ENCODE data around the gene TRPC4AP. TPM values are rescaled to one million over a fixed set of nuclear protein-coding genes. Genes with fewer than 3 reads are reported as not detected.

Gene TRPC4AP
- total RNA-seq, 4 donors from 2014 or later, result 62.7 to 101 (median 80.8) TPM

DNA sequence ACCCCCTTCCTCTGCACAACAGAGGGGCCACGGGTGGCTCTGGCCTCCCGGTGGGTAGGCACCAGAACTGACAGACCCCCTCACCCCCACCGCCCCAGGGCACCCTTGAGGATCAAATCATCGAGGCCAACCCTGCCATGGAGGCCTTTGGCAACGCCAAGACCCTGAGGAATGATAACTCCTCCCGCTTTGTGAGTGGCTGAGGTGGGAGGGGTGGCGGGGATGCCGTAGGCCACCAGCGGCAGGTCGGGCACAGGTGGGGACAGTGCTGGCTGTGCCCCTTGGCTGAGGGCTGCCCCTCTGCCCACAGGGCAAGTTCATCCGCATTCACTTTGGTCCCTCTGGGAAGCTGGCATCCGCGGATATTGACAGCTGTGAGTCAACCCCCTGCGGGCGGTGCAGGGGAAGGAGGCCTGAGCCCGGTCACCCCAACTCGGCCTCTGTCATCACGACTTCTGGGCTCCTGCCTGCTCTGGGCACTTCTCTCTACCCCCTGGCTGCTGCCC lies 107.8 kb downstream of the TRPC4AP start:
- no peaks in the 10 kb centered on the region for H3K9me3 ChIP-seq
- no peak for DNase-seq
- TF ChIP-seq, protein P1, sequence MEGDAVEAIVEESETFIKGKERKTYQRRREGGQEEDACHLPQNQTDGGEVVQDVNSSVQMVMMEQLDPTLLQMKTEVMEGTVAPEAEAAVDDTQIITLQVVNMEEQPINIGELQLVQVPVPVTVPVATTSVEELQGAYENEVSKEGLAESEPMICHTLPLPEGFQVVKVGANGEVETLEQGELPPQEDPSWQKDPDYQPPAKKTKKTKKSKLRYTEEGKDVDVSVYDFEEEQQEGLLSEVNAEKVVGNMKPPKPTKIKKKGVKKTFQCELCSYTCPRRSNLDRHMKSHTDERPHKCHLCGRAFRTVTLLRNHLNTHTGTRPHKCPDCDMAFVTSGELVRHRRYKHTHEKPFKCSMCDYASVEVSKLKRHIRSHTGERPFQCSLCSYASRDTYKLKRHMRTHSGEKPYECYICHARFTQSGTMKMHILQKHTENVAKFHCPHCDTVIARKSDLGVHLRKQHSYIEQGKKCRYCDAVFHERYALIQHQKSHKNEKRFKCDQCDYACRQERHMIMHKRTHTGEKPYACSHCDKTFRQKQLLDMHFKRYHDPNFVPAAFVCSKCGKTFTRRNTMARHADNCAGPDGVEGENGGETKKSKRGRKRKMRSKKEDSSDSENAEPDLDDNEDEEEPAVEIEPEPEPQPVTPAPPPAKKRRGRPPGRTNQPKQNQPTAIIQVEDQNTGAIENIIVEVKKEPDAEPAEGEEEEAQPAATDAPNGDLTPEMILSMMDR (IDR thresholded peaks at IDR 0.05), result no peak
- no peak for TF ChIP-seq POLR2A (IDR thresholded peaks at IDR 0.05)

DNA sequence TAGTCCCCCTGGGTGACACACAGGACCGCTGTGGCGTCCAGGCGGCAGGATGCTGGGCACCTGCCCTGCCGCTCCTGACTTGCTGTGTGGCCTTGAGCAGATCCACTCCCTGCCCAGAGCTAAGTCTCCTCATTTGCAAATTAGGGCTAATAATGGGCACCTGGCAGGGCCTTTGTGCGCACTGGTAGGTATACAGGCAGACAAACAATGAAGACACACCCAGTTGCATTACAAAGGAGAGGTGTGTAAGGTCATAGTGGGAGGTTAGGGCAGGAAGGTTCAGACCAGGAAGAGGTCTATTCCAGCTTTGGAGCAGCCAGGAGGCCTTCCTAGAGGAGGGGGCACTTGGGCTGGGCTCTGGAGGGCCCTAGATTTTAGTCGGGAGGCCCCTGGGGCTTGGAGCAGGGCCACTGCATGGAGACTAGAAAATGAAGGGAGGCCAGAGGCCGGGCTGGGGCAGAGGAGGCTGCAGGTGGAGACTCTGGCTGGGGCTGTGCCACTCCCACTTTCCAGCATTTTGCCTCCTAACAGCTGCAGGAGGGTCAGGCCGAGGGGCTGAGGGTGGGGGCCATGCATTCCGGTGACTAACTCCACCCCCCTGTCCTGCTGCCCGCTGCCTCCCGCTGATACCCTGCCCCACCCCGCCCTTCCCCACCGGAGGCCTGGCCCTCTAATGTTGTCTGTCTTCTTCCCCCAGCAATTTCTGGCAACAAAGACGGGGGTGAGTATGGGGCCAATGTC lies 108.4 kb downstream of the TRPC4AP start:
- DNase-seq, result no peak
- Histone ChIP-seq H3K27me3 (no peaks in the 10 kb centered on the region), H3K27ac (peak overlapping the region in 1 of 4 donors; percentile 38), H3K9me3 (no peaks in the 10 kb centered on the region), H3K36me3 (no peaks in the 10 kb centered on the region), H3K4me3 (no peak overlapping the region), H3K4me1 (peaks cover 0 to 17% (median 0%) of the 10 kb centered on the region in 4 donors)
- TF ChIP-seq POLR2A (IDR thresholded peaks at IDR 0.05), result no peak
- TF ChIP-seq, protein P1 (IDR thresholded peaks at IDR 0.05), result no peak

More for the DNA sequence above, 107.8 kb downstream of the TRPC4AP start:
- peaks cover 0 to 17% (median 0%) of the 10 kb centered on the region in 4 donors for H3K4me1 ChIP-seq
- H3K27ac ChIP-seq, result no peak overlapping the region
- no peaks in the 10 kb centered on the region for H3K36me3 ChIP-seq
- H3K4me3 ChIP-seq, result no peak overlapping the region
- no peaks in the 10 kb centered on the region for H3K27me3 ChIP-seq

DNA sequence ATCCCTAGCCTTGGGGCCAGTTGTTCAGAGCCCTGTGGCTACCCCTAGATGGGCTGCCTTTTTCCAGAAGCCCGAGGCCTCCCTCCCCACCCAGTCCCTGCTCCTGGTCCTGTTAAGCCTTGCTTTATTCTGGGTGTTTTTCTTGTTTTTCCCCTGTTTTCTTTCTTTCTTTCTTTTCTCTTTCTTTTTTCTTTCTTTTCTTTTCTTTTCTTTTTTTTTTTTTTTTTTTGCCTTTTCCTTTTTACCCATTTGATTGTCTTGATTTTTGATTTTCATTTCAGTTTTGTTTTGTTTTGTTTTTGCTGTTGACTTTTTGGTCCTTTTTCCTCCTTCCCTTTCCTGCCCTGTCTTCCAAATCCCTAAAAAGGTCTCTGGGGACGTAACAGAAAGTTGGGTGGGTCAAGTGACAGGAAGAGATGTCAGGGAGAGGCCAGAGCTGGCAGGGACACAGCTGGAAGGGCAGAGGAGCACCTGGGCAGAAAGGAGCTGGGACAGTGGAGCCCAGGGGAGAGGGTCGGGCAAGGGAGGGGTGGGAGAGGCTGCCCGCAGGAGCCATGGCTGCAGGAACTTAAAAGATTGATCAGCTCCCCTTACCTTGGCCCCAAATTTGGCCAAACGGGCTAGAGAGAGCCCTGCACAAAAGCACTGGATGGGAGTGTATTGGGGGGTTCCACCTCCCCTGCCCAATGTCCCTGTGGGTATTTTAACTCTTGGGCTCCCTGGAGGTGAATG lies 109.4 kb downstream of the TRPC4AP start:
- no peaks in the 10 kb centered on the region for H3K27me3 ChIP-seq
- H3K36me3 ChIP-seq, result no peaks in the 10 kb centered on the region
- DNase-seq, result no peak
- TF ChIP-seq POLR2A (IDR thresholded peaks at IDR 0.05), result no peak
- no peak overlapping the region for H3K27ac ChIP-seq
- H3K4me3 ChIP-seq, result no peak overlapping the region
- H3K9me3 ChIP-seq, result no peaks in the 10 kb centered on the region
- peaks cover 0 to 17% (median 0%) of the 10 kb centered on the region in 4 donors for H3K4me1 ChIP-seq

DNA sequence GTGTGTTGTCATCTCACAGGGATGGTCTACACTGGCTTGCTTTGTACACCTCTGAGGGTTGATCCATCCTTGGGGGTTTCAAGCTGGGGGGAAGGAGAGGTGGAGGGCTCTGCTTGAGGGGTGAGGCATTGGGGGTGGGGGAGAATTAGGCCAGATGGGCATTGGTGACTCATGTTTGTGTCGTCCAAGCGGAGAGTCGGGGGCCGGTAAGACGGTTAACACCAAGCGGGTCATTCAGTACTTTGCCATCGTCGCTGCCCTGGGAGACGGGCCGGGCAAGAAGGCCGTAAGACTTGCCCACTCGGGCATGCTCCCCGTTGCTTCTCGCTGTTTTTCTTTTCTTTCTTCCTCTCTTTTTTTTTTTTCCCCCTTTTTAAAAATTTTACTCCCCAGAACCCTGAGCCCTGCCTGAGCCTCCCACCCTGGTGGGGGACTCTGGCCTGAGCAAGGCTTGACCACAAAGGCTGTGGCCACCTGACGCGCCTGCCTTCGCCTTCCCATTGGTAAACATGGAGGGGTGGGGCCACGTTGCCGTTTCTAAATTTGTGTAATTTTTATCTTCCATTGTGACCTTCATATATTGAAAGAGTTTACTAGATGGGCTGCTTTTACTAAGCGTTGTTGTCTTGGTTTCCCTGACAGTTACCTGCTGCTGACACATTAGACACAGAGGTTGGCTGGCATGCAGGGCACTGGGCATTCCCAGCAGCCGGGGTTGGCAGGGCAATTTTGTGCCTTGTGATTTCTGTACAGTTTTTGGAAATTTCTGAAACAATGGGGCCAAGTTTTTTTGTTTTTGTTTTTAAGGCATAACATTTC lies 110.1 kb downstream of the TRPC4AP start:
- TF ChIP-seq, protein P1 (IDR thresholded peaks at IDR 0.05), result no peak
- no peak for TF ChIP-seq POLR2A (IDR thresholded peaks at IDR 0.05)
- Histone ChIP-seq H3K27me3 (no peaks in the 10 kb centered on the region), H3K27ac (no peak overlapping the region)

DNA sequence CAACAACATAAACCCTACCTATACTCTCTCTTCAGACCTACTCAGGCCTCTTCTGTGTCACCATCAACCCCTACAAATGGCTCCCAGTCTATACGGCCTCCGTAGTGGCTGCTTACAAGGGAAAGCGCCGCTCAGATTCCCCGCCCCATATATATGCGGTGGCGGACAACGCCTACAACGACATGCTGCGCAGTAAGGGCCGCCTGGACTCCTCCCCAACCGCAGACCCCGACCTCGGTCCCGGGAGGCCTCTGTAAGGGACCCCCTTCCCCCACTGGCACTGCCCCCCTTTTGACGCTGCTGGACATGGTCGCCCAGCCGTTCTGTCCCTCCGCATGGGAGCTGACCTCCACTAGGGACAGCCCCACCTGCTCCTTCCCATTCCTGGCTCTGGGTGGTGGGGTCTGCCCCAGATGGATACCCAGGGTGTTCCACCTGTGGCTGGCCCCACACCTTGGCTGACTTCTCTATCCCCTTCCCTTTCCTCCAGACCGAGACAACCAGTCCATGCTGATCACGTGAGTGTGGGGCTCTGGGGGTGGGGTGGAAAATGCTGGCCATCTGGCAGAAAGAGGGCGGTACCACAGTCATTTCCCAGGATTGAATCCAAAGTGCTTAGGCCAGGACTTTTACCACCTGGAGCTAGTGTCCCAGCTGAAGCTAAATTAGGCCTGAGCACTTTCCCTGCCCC lies 111.9 kb downstream of the TRPC4AP start:
- Histone ChIP-seq H3K9me3 (no peaks in the 10 kb centered on the region), H3K27ac (no peak overlapping the region), H3K27me3 (no peaks in the 10 kb centered on the region), H3K36me3 (no peaks in the 10 kb centered on the region), H3K4me1 (peaks cover 0 to 17% (median 0%) of the 10 kb centered on the region in 4 donors), H3K4me3 (no peak overlapping the region)
- TF ChIP-seq POLR2A (IDR thresholded peaks at IDR 0.05), result no peak
- TF ChIP-seq, protein P1 (IDR thresholded peaks at IDR 0.05), result no peak
- peak in 1 of 3 donors; percentile 69 for DNase-seq

More for the DNA sequence above, 110.1 kb downstream of the TRPC4AP start:
- Histone ChIP-seq H3K4me3 (no peak overlapping the region), H3K4me1 (peaks cover 0 to 17% (median 0%) of the 10 kb centered on the region in 4 donors), H3K9me3 (no peaks in the 10 kb centered on the region), H3K36me3 (no peaks in the 10 kb centered on the region)
- DNase-seq, result no peak
